ENCODE measurements around the gene LIG1. TPM values are rescaled to one million over a fixed set of nuclear protein-coding genes. Genes with fewer than 3 reads are reported as not detected.

Gene LIG1
- total RNA-seq, 4 donors from 2014 or later = 2.7 to 12.6 (median 7.1) TPM

DNA sequence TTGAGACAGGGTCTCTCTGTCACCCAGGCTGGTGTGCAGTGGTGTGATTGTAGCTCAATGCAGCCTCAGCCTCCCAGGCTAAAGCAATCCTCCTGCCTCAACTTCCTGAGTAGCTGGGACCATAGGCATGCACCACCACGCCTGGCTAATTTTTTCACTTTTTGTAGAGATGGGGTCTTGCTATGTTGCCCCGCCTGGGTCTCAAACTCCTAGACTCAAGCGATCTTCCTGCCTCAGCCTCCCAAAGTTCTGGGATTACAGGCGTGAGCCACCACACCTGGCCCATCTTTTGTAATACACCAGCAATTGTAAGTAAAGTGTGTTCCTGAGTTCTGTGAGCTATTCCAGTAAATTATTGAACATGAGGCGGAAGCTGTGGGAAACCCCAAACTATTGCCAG lies 66.2 kb downstream of the LIG1 start:
- peaks cover 0 to 20% (median 7%) of the 10 kb centered on the region in 3 donors for H3K4me1 ChIP-seq
- H3K4me3 ChIP-seq = no peak overlapping the region
- ATAC-seq = no peak
- WGBS, 2 donors (ENCODE audit: low coverage in 1 of 2) = 100% methylated on average over 2 of the region's 5 CpGs; no CpG with 5 or more reads in 1 of the 2 donors
- H3K9me3 ChIP-seq = no peaks in the 10 kb centered on the region
- H3K36me3 ChIP-seq = peaks cover 0 to 43% of the 10 kb centered on the region in 2 donors
- H3K27me3 ChIP-seq = no peaks in the 10 kb centered on the region
- no peak for TF ChIP-seq POLR2A (IDR thresholded peaks at IDR 0.05)
- no peak for TF ChIP-seq POLR2AphosphoS5 (IDR thresholded peaks at IDR 0.05)
- no peak for TF ChIP-seq EP300 (IDR thresholded peaks at IDR 0.05)
- no peak for TF ChIP-seq CTCF (IDR thresholded peaks at IDR 0.05)
- H3K27ac ChIP-seq = no peak overlapping the region

- WGBS, 2 donors (ENCODE audit: low coverage in 1 of 2) = 71 to 85% methylated on average over 5 to 7 of the region's 13 CpGs
- no peak for TF ChIP-seq POLR2A (IDR thresholded peaks at IDR 0.05)
- TF ChIP-seq CTCF (IDR thresholded peaks at IDR 0.05) = peak; percentile 14 to 55 (median 44)
- peaks cover 0 to 49% of the 10 kb centered on the region in 2 donors for H3K36me3 ChIP-seq
These were observed 67.0 kb downstream of the LIG1 start for GRCh38 chr19:48102870-48103751.

GRCh38 chr19:48095612-48096175 lies 74.5 kb downstream of the LIG1 start:
- H3K4me1 ChIP-seq = no peaks in the 10 kb centered on the region
- H3K9me3 ChIP-seq = peaks cover 0 to 20% (median 0%) of the 10 kb centered on the region in 3 donors
- peaks cover 0 to 79% of the 10 kb centered on the region in 2 donors for H3K36me3 ChIP-seq
- H3K27me3 ChIP-seq = no peaks in the 10 kb centered on the region
- H3K27ac ChIP-seq = no peak overlapping the region
- no peak for TF ChIP-seq CTCF (IDR thresholded peaks at IDR 0.05)
- TF ChIP-seq EP300 (IDR thresholded peaks at IDR 0.05) = no peak
- no peak for TF ChIP-seq POLR2AphosphoS5 (IDR thresholded peaks at IDR 0.05)
- TF ChIP-seq POLR2A (IDR thresholded peaks at IDR 0.05) = no peak
- no peak for ATAC-seq
- no peak overlapping the region for H3K4me3 ChIP-seq
- WGBS, 2 donors (ENCODE audit: low coverage in 1 of 2) = 89% methylated on average over 3 of the region's 4 CpGs

More at GRCh38 chr19:48102870-48103751, 67.0 kb downstream of the LIG1 start:
- ATAC-seq = no peak
- no peaks in the 10 kb centered on the region for H3K27me3 ChIP-seq
- no peaks in the 10 kb centered on the region for H3K9me3 ChIP-seq
- H3K4me3 ChIP-seq = no peak overlapping the region
- H3K27ac ChIP-seq = no peak overlapping the region
- peaks cover 0 to 13% (median 7%) of the 10 kb centered on the region in 3 donors for H3K4me1 ChIP-seq

DNA sequence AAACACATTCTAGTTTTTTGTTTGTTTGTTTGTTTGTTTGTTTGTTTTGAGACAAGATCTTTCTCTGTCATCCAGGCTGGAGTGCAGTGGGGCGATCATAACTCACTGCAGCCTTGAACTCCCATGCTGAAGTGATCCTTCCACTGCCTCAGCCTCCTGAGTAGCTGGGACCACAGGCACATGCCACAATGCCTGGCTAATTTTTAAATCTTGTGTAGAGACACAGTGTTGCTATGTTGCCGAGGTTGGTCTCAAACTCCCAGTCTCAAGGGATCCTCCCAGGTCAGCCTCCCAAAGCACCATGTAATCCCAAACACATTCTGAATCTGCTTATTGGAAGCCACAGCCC lies 75.3 kb downstream of the LIG1 start:
- WGBS, 2 donors (ENCODE audit: low coverage in 1 of 2) = 78% methylated on average over 1 of the region's 2 CpGs; no CpG with 5 or more reads in 1 of the 2 donors
- H3K4me1 ChIP-seq = peaks cover 0 to 7% (median 0%) of the 10 kb centered on the region in 3 donors
- peaks cover 0 to 73% of the 10 kb centered on the region in 2 donors for H3K36me3 ChIP-seq
- H3K27me3 ChIP-seq = no peaks in the 10 kb centered on the region
- H3K4me3 ChIP-seq = no peak overlapping the region
- no peak for TF ChIP-seq POLR2A (IDR thresholded peaks at IDR 0.05)
- no peak for TF ChIP-seq CTCF (IDR thresholded peaks at IDR 0.05)
- no peak for TF ChIP-seq POLR2AphosphoS5 (IDR thresholded peaks at IDR 0.05)
- no peak for TF ChIP-seq EP300 (IDR thresholded peaks at IDR 0.05)
- peaks cover 0 to 22% (median 0%) of the 10 kb centered on the region in 3 donors for H3K9me3 ChIP-seq
- H3K27ac ChIP-seq = no peak overlapping the region
- ATAC-seq = no peak
